SU-DHL-6 (cell line): ENCODE measurements around the gene BTBD16.

Source experiments
- EZH2phosphoT487 ChIP-seq: fragments of 200-600 bp; sonication (generic), shearing (Covaris generic); conservative IDR thresholded peaks from 2 replicates; pipeline ENCODE4 v1.6.1; 2018; ENCODE audit warnings: mild to moderate bottlenecking, antibody characterized with exemption, low read length, moderate library complexity, mixed read lengths
- TF ChIP-seq, protein P1 (sequence below): fragments of 200-600 bp; sonication (generic); IDR thresholded peaks from one replicate; pipeline ENCODE4 v1.5.1; 2017; ENCODE audit warnings: antibody characterized with exemption, mild to moderate bottlenecking, low read length, moderate library complexity; ENCODE audit not compliant: insufficient read depth, poor library complexity, severe bottlenecking

- TF ChIP-seq, protein P1, sequence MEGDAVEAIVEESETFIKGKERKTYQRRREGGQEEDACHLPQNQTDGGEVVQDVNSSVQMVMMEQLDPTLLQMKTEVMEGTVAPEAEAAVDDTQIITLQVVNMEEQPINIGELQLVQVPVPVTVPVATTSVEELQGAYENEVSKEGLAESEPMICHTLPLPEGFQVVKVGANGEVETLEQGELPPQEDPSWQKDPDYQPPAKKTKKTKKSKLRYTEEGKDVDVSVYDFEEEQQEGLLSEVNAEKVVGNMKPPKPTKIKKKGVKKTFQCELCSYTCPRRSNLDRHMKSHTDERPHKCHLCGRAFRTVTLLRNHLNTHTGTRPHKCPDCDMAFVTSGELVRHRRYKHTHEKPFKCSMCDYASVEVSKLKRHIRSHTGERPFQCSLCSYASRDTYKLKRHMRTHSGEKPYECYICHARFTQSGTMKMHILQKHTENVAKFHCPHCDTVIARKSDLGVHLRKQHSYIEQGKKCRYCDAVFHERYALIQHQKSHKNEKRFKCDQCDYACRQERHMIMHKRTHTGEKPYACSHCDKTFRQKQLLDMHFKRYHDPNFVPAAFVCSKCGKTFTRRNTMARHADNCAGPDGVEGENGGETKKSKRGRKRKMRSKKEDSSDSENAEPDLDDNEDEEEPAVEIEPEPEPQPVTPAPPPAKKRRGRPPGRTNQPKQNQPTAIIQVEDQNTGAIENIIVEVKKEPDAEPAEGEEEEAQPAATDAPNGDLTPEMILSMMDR: no peak
- no peak for TF ChIP-seq EZH2phosphoT487
Measured at GRCh38 chr10:122240401-122240800, 30.7 kb upstream of the BTBD16 start.
